ENCODE data around the gene GSTA4.
"Not testable (repeated sequence)": the region's sequence is repeated elsewhere in the genome, so short reads cannot be mapped to it uniquely, and the experiment has no call there.

Gene GSTA4

GRCh38 chr6:53028467-53028866 is 33.4 kb upstream of the GSTA4 start:
- Histone ChIP-seq H3K4me1 (no peaks in the 10 kb centered on the region), H3K4me3 (no peak overlapping the region), H3K36me3 (replicated peaks) (peaks cover 11% of the 10 kb centered on the region), H3K9me3 (no peaks in the 10 kb centered on the region), H3K27me3 (ENCODE audit: low read depth) (no peaks in the 10 kb centered on the region)
- in situ Hi-C loops (cut with MboI; ENCODE audit: low sequenced_read_pairs): no loop called here
- DNase-seq (ENCODE audit: low spot score in 2 of 2): no peak

- Histone ChIP-seq H3K4me1 (no peaks in the 10 kb centered on the region), H3K27me3 (ENCODE audit: low read depth) (no peaks in the 10 kb centered on the region), H3K4me3 (no peak overlapping the region), H3K36me3 (replicated peaks) (peaks cover 11% of the 10 kb centered on the region), H3K9me3 (no peaks in the 10 kb centered on the region)
- DNase-seq (ENCODE audit: low spot score in 2 of 2): no peak
- in situ Hi-C loops (cut with MboI; ENCODE audit: low sequenced_read_pairs): no loop called here
Observed at GRCh38 chr6:53027131-53027718, 32.1 kb upstream of the GSTA4 start.

GRCh38 chr6:53026526-53026925 is 31.4 kb upstream of the GSTA4 start:
- in situ Hi-C loops (cut with MboI; ENCODE audit: low sequenced_read_pairs): no loop called here
- Histone ChIP-seq H3K4me1 (no peaks in the 10 kb centered on the region), H3K27me3 (ENCODE audit: low read depth) (no peaks in the 10 kb centered on the region), H3K4me3 (no peak overlapping the region), H3K9me3 (no peaks in the 10 kb centered on the region), H3K36me3 (replicated peaks) (peaks cover 11% of the 10 kb centered on the region)
- DNase-seq (ENCODE audit: low spot score in 2 of 2): no peak

- H3K4me3 ChIP-seq: no peak overlapping the region
- in situ Hi-C loops (cut with MboI; ENCODE audit: low sequenced_read_pairs): no loop called here
Observed at GRCh38 chr6:53023323-53023722, 28.2 kb upstream of the GSTA4 start.

GRCh38 chr6:53020005-53020744 is 25.1 kb upstream of the GSTA4 start:
- no peaks in the 10 kb centered on the region for H3K4me1 ChIP-seq
- DNase-seq (ENCODE audit: low spot score in 2 of 2): no peak
- no peaks in the 10 kb centered on the region for H3K27me3 ChIP-seq (ENCODE audit: low read depth)
- H3K4me3 ChIP-seq: no peak overlapping the region
- H3K36me3 ChIP-seq (replicated peaks): peaks cover 24% of the 10 kb centered on the region
- no peaks in the 10 kb centered on the region for H3K9me3 ChIP-seq
- in situ Hi-C loops (cut with MboI; ENCODE audit: low sequenced_read_pairs): no loop called here

More at GRCh38 chr6:53023323-53023722, 28.2 kb upstream of the GSTA4 start:
- Histone ChIP-seq H3K9me3 (no peaks in the 10 kb centered on the region), H3K4me1 (no peaks in the 10 kb centered on the region), H3K36me3 (replicated peaks) (peaks cover 3% of the 10 kb centered on the region; the same call in 1 of the 2 replicates), H3K27me3 (ENCODE audit: low read depth) (no peaks in the 10 kb centered on the region)
- DNase-seq (ENCODE audit: low spot score in 2 of 2): no peak

GRCh38 chr6:53018446-53018845 is 23.4 kb upstream of the GSTA4 start:
- Histone ChIP-seq H3K36me3 (replicated peaks) (peaks cover 24% of the 10 kb centered on the region), H3K4me1 (no peaks in the 10 kb centered on the region)
- in situ Hi-C loops (cut with MboI; ENCODE audit: low sequenced_read_pairs): no loop called here

GRCh38 chr6:53015486-53015885 is 20.4 kb upstream of the GSTA4 start:
- Histone ChIP-seq H3K36me3 (replicated peaks) (peaks cover 47% of the 10 kb centered on the region), H3K4me1 (peaks cover 7% of the 10 kb centered on the region), H3K27me3 (ENCODE audit: low read depth) (no peaks in the 10 kb centered on the region), H3K4me3 (no peak overlapping the region), H3K9me3 (no peaks in the 10 kb centered on the region)
- no peak for DNase-seq (ENCODE audit: low spot score in 2 of 2)
- in situ Hi-C loops (cut with MboI; ENCODE audit: low sequenced_read_pairs): no loop called here

More at GRCh38 chr6:53018446-53018845, 23.4 kb upstream of the GSTA4 start:
- Histone ChIP-seq H3K27me3 (ENCODE audit: low read depth) (no peaks in the 10 kb centered on the region), H3K4me3 (no peak overlapping the region), H3K9me3 (no peaks in the 10 kb centered on the region)
- DNase-seq (ENCODE audit: low spot score in 2 of 2): no peak

GRCh38 chr6:53014744-53015143 is 19.7 kb upstream of the GSTA4 start:
- no peaks in the 10 kb centered on the region for H3K9me3 ChIP-seq
- H3K4me3 ChIP-seq: no peak overlapping the region
- no peaks in the 10 kb centered on the region for H3K27me3 ChIP-seq (ENCODE audit: low read depth)
- peaks cover 54% of the 10 kb centered on the region for H3K36me3 ChIP-seq (replicated peaks)
- in situ Hi-C loops (cut with MboI; ENCODE audit: low sequenced_read_pairs): no loop called here
- DNase-seq (ENCODE audit: low spot score in 2 of 2): no peak
- H3K4me1 ChIP-seq: peaks cover 7% of the 10 kb centered on the region

GRCh38 chr6:53014063-53014462 is 19.0 kb upstream of the GSTA4 start:
- H3K4me1 ChIP-seq: peaks cover 7% of the 10 kb centered on the region
- H3K9me3 ChIP-seq: no peaks in the 10 kb centered on the region
- H3K27me3 ChIP-seq (ENCODE audit: low read depth): no peaks in the 10 kb centered on the region
- in situ Hi-C loops (cut with MboI; ENCODE audit: low sequenced_read_pairs): no loop called here
- H3K36me3 ChIP-seq (replicated peaks): peaks cover 61% of the 10 kb centered on the region
- no peak overlapping the region for H3K4me3 ChIP-seq
- no peak for DNase-seq (ENCODE audit: low spot score in 2 of 2)

GRCh38 chr6:53011979-53012378 is 16.9 kb upstream of the GSTA4 start:
- Histone ChIP-seq H3K4me1 (peaks cover 7% of the 10 kb centered on the region), H3K9me3 (no peaks in the 10 kb centered on the region), H3K36me3 (replicated peaks) (peaks cover 60% of the 10 kb centered on the region), H3K27me3 (ENCODE audit: low read depth) (no peaks in the 10 kb centered on the region), H3K4me3 (no peak overlapping the region)
- in situ Hi-C loops (cut with MboI; ENCODE audit: low sequenced_read_pairs): no loop called here
- no peak for DNase-seq (ENCODE audit: low spot score in 2 of 2)

GRCh38 chr6:53010504-53010903 is 15.4 kb upstream of the GSTA4 start:
- in situ Hi-C loops (cut with MboI; ENCODE audit: low sequenced_read_pairs): no loop called here
- H3K27me3 ChIP-seq (ENCODE audit: low read depth): no peaks in the 10 kb centered on the region
- no peak for DNase-seq (ENCODE audit: low spot score in 2 of 2)
- peaks cover 56% of the 10 kb centered on the region for H3K36me3 ChIP-seq (replicated peaks)
- peaks cover 7% of the 10 kb centered on the region for H3K4me1 ChIP-seq
- H3K4me3 ChIP-seq: no peak overlapping the region
- no peaks in the 10 kb centered on the region for H3K9me3 ChIP-seq

- peaks cover 7% of the 10 kb centered on the region for H3K4me1 ChIP-seq
- no peak for DNase-seq (ENCODE audit: low spot score in 2 of 2)
- H3K9me3 ChIP-seq: no peaks in the 10 kb centered on the region
- no peaks in the 10 kb centered on the region for H3K27me3 ChIP-seq (ENCODE audit: low read depth)
- peaks cover 57% of the 10 kb centered on the region for H3K36me3 ChIP-seq (replicated peaks)
- in situ Hi-C loops (cut with MboI; ENCODE audit: low sequenced_read_pairs): no loop called here
- no peak overlapping the region for H3K4me3 ChIP-seq
Observed at GRCh38 chr6:53009511-53009910, 14.4 kb upstream of the GSTA4 start.

- Histone ChIP-seq H3K27me3 (ENCODE audit: low read depth) (no peaks in the 10 kb centered on the region), H3K9me3 (no peaks in the 10 kb centered on the region), H3K4me1 (peaks cover 7% of the 10 kb centered on the region), H3K36me3 (replicated peaks) (peaks cover 61% of the 10 kb centered on the region), H3K4me3 (no peak overlapping the region)
- in situ Hi-C loops (cut with MboI; ENCODE audit: low sequenced_read_pairs): no loop called here
- no peak for DNase-seq (ENCODE audit: low spot score in 2 of 2)
Observed at GRCh38 chr6:53009056-53009455, 14.0 kb upstream of the GSTA4 start.

- H3K4me1 ChIP-seq; H3K9me3 ChIP-seq; H3K4me3 ChIP-seq; DNase-seq (ENCODE audit: low spot score in 2 of 2); H3K27me3 ChIP-seq (ENCODE audit: low read depth); in situ Hi-C loops (cut with MboI; ENCODE audit: low sequenced_read_pairs): not testable (repeated sequence)
- H3K36me3 ChIP-seq (replicated peaks): peaks cover 57% of the 10 kb centered on the region
Observed at GRCh38 chr6:53008192-53008687, 13.2 kb upstream of the GSTA4 start.
